Measurements from ENCODE around the gene ST7. TPM values are rescaled to one million over a fixed set of nuclear protein-coding genes. Genes with fewer than 3 reads are reported as not detected.
"Not testable (repeated sequence)": the region's sequence is repeated elsewhere in the genome, so short reads cannot be mapped to it uniquely, and the experiment has no call there.

ST7 gene
- total RNA-seq, 1 donor from 2014 or later: 8.2 TPM

DNA sequence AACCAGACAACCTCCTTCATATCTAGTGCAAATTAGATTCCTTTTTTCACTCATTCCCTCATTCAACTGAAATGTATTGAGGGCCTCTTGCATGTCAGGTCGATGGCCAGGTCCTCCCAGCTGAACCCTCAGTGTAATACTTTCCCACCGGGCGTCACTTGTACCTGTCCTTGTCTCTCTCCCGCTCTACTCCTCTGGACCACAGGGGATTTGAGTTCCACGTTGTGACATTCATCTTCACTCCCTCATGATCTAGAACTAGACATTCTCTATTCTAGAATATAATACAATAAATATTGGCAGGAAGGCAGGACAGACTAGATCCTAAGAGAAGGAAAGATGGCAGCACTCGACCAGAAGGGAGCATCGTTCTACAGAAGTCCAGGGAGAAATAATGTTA is 285.6 kb downstream of the ST7 start:
- ATAC-seq: no peak

DNA sequence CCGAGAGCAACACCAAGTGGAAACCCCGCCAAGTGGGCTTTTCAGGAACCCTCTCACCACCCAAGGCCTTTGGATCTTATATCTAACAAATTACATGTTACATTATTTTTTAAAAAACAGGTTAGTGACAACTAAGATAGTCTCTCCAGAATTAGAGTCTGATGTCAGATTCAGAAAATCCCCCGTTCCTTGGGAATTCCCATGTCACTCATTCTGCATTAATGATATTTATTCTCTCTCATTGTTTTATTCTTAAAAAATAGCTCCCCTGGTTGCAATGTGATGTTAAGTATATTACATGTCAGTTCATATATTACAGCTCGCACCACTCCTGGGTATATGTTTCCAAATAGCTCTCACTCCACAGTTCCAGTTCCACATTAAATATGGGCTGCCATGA is 287.8 kb downstream of the ST7 start:
- no peak for ATAC-seq

- no peak for ATAC-seq
Measured at GRCh38 chr7:117243390-117243789, 290.1 kb downstream of the ST7 start.

DNA sequence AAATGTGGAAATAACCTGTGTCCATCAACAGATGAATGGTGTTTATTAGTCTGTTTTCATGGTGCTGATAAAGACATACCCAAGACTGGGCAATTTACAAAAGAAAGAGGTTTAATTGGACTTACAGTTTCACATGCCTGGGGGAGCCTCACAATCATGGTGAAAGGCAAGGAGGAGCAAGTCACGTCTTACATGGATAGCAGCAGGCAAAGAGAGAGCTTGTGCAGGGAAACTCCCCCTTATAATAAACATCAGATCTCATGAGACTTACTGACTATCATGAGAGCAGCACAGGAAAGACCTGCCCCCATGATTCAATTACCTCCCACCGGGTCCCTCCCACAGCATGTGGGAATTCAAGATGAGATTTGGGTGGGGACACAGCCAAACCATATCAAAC is 292.4 kb downstream of the ST7 start:
- ATAC-seq: not testable (repeated sequence)

DNA sequence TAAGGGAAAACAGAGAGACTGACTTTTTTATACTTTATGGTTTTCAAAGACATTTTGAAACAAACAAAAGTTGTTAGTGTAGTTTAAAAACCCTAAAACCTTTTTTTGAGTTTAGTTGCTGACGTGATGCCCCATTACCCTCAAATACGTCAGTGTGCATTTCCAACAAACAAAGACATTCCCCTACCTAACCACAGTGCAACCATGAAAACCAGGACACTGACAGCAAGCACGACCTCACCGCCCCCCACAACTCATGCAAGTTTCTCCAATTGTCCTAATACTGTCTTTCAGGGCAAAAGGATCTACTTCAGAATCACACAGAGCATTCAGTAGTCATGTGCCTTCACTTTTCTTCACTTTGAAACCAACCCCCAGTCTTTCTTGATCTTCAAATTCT is 294.5 kb downstream of the ST7 start:
- no peak for ATAC-seq

- ATAC-seq: no peak
Measured at GRCh38 chr7:117248829-117249228, 295.5 kb downstream of the ST7 start.

DNA sequence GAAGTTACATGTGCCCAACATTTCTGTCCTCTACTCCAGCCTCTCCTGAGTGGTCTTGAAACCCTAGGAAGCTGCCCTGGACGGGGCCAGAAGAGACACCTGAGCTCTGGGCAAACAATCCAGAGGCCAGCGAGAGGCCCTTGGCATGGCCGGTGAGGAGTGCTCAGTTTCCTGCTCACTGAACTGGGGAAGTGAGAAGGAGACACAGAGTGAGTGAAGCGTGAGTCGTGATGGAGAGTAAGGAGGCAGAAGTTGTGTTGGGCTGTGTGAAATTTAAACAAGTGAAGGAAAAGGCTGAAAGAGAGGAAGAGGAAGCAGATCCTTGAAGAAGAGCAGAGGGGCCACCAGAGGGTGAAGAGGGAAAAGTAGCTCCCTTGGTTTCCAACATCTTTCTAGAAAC is 296.4 kb downstream of the ST7 start:
- ATAC-seq: no peak

GRCh38 chr7:117250245-117250644 is 296.9 kb downstream of the ST7 start:
- ATAC-seq: no peak

DNA sequence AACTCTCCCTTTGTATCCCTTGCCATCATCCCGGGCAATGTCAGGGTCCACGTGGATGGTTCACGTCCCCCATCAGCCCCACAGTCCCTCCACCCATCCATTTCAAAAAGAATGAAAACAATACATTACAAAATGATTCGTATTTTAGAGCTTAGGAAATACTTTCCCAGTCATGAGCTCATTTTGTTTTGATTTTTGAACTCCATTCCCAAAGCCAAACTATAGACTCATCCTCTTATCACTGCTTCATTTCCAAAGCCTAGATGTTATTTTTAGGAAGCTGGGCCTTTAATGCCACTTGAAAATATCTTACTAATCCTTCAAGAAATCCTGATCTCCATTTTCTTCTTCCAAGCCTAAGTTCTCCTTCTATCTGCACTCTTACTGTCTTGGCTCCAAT is 297.5 kb downstream of the ST7 start:
- ATAC-seq: no peak

DNA sequence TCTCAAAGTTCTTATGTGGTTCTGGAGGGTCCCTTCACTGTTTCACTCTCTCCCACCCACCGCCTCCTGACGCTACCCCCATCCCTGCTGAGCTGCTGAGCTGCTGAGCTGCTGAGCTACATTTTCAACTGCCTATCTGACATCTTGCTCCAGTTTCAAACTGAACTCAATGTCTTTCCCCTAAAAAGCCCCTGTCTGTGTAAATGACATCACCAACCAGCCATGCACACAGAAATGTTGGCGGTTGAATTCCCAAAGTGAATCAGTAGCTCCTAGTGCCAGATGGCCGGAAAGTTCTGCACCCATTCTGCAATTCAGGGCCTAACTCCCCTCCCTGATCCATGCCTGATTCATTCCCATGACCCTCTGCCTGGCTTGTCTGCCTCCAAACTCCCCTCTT is 298.4 kb downstream of the ST7 start:
- ATAC-seq: no peak

DNA sequence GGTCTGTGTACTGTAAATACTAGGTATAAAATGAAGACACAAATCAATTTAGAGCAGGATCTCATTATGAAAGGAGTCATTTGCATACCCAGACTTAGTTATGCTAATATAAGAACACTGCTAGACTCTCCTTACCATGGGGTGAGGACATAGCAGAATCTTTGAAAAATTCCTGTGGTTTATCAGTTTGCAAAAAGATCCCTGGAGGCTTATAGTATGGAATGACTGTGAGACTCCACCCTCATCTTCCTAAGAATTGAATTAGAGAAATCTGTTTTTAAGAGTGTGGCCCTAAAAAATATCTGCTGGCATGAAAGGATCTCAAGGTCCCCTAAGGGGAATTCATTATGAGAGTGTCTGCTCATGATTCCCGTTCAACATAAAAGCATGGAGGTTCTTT is 306.3 kb downstream of the ST7 start:
- no peak for ATAC-seq

DNA sequence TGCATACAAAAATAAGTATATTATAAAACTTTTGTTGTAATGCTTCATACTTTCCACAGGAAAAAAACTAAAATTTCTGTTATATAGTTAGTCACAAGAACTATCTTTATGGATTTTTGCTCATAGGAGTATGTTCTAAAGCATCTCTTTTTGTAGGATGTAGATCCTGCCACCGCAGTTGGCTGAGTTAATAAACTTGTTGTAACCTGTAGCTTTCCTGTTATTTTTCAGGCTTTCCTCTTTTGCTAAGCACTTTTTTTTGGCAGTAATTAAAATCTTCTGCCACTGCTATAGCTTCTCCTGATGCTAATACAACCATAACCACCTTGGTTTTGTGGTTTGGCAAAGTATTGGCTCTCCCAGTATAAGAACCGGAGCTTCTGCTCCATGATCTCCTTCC is 309.2 kb downstream of the ST7 start:
- no peak for ATAC-seq

DNA sequence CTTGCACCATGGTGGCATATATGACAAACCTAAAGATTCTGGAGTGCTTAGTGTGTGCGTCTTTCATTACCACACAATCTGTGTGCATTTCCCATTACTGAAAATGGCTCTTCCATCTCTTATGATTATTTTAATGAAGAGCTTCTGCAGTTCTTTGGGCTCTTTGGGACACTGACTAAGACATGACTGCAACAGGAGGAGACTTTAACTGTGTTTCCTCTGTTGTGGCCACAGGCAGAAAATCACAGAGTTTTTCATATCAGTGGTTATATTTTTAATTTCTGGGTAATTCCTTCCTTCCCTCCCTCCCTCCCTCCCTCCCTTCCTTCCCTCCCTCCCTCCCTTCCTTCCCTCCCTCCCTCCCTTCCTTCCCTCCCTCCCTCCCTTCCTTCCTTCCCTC is 311.4 kb downstream of the ST7 start:
- ATAC-seq: no peak

DNA sequence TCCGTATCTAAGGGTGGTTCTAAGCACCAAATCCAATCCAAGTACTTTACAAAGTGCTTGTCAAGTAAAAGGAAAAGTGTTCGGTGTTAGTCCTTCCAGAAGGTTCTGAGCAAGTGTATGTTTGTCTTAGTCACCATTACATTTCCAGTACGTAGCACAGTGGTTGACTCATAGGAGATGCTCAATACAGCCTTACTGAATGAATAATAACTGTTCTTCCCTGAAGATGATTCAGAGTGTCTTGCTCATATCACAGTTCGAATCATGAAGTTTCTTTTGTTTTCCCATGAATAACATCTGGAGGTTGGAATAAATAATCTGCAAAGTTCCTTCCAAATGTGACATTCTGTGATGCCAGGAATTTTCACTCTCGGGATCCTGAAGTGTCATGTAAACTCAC is 316.1 kb downstream of the ST7 start:
- ATAC-seq: peak; percentile 97

DNA sequence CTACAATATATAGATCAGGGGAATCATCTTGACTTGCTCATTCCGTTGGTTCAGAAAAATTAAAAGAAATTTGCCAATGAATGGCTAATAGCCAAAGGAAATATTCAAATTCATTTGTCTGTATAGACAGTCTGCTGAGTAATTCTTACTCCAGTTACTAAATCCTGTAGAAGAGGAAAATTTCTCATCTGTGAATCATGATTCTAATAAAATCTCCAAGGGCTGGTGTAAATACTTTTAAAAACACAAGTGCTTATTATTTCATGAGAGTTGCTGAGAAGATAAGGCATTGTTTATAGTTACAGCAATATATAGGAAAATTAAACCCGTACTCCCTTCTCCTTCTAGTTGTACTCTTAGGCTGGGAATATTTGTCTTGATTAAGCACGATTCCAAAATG is 316.6 kb downstream of the ST7 start:
- ATAC-seq: no peak

GRCh38 chr7:117270371-117270770 is 317.1 kb downstream of the ST7 start:
- no peak for ATAC-seq

DNA sequence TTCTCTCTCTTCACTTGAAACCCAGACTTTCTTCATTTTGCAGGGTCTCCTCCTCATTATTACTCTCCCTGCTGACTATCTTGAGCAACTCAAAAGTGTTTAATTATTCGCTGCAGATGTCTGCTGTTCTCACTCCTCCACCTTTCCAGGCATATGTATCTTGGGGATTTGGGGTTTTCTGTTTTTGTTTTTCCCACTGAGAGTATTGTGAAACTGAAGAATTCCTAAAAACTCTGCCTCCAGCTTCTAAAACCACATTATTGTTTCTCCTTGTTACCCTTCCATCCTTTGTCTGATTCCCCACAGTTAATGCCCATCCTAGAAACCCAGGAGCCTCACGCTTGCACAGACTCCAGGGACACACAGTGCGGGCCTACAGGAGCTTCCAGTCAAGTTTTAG is 318.3 kb downstream of the ST7 start:
- no peak for ATAC-seq

GRCh38 chr7:117272017-117272759 is 318.9 kb downstream of the ST7 start:
- no peak for ATAC-seq

DNA sequence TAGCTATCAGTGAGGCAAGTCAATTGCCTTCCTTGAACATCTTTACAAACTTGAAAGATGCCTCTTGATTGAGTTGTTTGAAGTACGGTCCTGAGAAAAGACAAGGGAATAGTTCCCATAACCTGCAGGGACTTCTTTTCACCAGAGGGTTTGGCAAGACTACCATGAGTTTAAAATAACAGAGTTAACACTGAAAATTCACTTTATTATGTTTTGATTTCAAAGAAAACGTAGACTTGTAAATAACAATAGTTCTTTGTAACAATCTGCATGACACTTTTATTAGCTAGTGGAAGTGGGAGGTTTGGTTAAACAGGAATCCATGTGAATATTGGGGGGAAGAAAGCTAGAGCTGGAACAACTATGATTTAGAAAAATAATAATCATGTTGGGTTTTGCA is 320.0 kb downstream of the ST7 start:
- no peak for ATAC-seq

DNA sequence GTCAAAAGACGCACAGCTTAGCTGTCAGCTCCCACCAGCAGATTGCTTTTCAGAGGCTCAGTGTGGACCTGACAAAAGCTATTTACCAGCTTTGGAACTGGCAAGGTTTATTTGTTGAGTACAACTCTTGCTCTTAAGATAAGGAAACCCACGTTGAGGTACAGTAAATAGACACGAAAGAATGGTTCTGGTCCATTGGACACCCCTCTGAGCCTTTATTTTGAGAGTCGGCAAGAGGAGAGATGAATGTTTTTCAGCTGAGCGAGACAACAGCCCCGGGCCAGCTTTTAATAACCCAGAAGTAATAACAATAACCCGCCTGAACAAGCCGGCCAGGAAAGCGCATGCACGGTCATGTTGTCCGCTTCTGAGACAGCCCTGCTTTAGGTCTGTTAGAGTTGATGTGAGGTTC is 320.5 kb downstream of the ST7 start:
- peak; percentile 79 for ATAC-seq

- ATAC-seq: no peak
Measured at GRCh38 chr7:117274951-117275350, 321.6 kb downstream of the ST7 start.

- no peak for ATAC-seq
Measured at GRCh38 chr7:117277576-117277975, 324.3 kb downstream of the ST7 start.

DNA sequence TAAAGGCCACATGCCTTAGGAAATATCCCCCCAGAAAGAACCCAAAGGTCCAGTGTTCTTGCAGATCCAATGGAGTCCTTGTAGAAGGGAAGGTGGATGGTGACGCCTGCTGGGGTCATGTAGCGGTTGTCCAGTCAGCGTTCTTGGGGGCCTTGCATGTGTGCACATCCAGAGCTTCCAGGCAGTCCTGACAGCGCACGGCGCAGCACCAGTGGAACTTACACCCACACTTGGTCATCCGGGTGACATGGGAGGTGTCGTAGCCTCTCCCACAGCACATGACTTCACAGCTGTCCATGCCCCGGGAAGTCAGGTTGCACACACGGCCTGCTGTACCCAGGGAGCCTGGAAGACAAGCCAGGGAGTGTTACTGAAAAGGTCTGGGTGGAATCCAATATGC is 324.7 kb downstream of the ST7 start:
- no peak for ATAC-seq

DNA sequence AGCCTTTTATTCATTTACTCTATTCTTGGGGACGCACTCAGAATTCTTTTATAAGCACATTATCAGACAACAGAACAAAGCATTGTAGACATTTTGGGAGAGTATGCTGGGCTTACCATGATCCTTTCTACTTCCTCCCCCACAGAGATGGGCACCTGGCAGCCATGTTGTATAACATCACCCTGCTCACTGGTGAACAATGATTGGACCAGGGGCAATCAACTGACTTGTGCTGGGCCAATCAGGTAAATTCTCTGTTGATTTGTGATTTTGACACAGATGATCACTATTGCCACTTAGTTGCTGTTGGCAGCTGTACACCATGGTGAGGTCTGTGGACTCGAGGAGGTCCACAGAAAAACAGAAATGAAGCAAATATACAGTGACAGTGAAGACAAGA is 325.9 kb downstream of the ST7 start:
- ATAC-seq: no peak
